ENCODE results near the gene GMPR.

GMPR gene

GRCh38 chr6:16272201-16272600 lies 33.8 kb downstream of the GMPR start:
- peak; percentile 62 for DNase-seq (ENCODE audit: low spot score)

DNA sequence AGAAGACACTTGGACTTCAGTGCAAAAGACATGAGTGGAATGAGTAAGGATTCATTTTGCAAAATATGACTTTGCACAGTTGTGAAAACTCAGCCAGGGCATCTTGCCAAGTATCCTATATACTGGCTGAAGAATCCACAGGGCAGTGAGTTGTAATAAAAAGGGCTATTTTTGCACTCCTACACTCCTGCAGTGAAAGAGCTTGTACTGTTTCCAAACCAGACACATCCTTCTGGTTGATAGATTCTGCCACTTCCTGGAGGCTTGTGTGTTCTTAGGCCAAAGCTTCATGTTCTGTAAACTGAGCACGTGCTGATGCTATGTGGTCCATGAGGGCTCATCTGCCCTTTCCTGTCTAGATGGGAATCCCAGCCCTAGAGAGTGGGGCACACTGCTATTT lies 34.9 kb downstream of the GMPR start:
- peak; percentile 89 for DNase-seq (ENCODE audit: low spot score)

DNA sequence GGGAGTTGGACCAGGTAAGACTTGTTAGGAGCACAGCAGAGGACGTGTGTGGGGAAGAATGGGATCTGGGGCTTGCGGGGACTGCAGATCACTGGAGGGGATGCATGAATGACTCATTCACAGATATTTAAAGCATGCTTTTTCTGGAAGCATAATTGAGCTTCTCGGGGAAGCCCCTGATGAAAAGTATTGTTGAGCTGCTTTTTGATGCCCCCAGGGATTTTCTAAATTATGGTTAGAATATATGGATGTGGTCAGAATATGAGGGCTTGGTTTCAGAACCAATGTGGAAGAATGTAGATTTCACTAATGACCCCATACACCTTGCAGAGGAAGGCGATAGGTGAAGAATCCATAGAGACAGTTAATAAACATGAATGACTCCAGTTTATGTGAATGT lies 36.1 kb downstream of the GMPR start:
- DNase-seq (ENCODE audit: low spot score) = no peak

DNA sequence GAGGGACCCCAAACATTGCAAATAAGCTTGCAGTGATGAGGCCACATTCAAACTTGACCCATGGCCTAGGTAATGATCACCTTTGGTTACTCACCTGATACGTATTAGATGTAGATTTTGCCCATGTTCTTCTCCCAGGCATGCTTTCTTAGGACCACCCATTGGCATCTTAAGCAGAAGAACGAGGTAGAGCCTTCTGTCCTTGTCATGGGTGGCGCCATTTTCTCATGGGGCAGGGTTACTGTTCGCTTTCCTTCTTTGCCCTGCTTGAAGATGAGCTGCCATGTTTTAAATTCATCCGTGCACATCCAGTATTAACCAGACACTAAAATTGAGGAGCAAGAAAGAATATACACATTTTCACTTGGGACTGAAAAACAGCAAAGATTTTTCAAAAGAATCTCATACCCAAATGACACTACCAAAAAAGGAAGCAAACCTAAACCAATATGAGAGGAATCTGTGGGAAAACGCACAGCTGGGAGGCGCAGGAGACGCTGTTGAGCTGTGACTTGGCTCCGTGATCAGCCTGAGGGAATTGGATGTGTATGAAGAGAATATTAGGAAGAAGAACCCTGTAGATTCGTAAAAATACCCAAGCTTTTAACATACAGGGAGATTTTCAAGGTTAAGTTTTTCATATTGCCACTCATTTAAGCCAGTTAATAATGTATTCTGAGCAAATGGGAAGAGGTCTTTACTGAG lies 36.6 kb downstream of the GMPR start:
- DNase-seq (ENCODE audit: low spot score) = no peak

- peak; percentile 89 for DNase-seq (ENCODE audit: low spot score)
Observed at GRCh38 chr6:16277101-16277981, 39.0 kb downstream of the GMPR start.

GRCh38 chr6:16278048-16278724 lies 39.8 kb downstream of the GMPR start:
- no peak for DNase-seq (ENCODE audit: low spot score)

DNA sequence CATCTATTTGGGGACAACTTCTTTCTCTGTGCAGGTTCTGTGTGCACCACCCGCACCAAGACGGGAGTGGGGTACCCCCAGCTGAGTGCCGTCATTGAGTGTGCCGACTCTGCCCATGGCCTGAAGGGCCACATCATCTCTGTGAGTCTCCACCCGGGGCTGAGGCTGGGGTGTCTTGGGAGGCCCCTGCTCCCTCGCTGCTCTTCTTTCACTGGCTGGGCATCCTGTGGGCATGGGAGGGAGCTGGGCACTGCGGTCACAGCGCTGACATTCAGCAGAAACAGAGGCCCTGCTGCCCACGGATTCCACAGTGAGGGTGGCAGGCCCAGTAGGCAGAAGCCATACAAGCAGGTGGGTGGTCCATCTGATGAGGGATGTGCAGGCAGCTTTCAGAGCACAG lies 40.4 kb downstream of the GMPR start:
- no peak for DNase-seq (ENCODE audit: low spot score)

DNA sequence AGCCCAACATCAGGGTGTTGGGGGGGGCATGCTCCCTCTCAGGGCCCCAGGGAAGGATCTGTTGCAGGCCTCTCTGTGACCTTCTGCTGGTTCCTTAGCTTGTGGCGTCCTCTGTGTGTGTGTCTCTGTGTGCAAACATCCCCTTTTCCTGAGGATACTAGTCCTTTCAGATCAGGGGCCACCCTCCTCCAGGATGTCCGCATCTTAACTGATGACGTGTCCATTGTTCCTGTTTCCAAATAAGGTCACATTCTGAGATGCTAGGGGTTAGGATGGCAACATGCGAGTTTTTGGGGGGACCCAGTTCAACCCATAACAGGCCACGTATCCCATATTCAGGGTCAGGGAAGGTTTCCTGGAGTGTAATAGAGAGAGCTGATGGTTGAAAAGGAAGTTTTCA lies 40.9 kb downstream of the GMPR start:
- no peak for DNase-seq (ENCODE audit: low spot score)

DNA sequence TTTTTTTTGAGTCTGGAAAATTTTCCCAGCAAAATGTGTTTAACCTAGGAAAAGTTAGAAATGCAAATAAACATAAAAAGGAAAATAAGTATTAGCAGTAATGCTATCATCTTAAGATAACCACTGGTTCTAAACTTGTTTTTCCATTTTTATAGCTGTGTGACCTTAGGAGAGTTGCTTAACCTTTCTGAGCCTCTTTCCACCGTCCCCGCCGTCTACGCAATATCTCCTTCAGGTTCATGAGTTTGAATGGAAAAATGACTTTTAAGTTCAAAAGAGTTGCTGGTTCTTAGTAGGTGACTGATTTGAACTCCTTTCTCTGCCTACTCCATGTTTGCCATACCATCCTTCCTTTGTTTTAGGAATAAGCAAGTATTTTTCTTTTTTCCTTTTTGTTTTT lies 44.0 kb downstream of the GMPR start:
- no peak for DNase-seq (ENCODE audit: low spot score)

DNA sequence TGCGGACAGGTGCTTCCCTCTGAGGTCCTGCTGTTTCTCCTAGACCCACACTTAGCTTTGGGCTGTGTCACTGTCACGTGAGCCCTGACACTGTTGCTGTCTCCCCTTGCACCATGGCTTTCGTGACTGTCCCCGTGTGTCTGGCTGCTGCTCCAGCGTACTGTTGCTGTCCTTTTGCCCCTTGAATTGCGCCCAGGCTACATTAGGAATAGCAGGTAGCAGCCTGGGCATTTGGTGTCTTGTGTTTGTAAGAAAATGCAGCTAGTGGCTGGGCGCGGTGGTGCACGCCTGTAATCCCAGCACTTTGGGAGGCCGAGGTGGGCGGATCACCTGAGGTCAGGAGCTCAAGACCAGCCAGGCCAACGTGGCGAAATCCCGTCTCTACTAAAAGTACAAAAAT lies 46.1 kb downstream of the GMPR start:
- no peak for DNase-seq (ENCODE audit: low spot score)

DNA sequence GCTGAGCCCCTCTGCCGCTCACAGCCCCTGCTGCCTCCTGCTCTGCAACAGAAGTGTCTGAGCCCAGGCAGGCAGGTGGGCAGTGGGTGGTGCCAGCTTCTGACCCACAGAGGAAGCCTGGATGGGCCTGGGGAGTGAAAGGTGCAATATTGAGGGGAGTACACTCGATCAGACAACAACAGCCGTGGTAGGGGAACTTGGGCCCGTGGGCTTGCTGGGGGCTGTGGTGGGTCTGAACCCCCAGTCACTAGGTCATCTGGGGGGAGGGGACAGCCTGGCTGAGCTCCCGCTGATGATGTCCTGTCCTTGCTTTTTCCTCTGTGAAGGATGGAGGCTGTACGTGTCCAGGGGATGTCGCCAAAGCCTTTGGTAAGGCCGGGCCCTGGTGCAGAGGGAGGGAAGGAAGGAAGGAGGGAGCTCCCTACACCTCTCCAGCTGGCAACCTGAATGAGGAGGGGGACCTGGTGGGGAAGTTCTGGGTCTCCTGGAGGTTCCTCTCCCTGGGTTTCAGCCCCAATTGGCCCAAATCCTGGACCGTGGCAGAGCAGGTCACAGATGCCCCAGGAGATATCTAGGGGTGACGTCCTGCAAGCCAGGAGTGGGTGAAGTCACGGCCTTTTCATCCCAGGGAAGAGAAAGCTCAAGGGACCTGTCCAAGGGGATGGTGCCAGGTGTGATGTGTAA lies 47.2 kb downstream of the GMPR start:
- DNase-seq (ENCODE audit: low spot score) = no peak

GRCh38 chr6:16286151-16286522 lies 47.8 kb downstream of the GMPR start:
- DNase-seq (ENCODE audit: low spot score) = peak; percentile 44

GRCh38 chr6:16288163-16288562 lies 49.8 kb downstream of the GMPR start:
- no peak for DNase-seq (ENCODE audit: low spot score)

DNA sequence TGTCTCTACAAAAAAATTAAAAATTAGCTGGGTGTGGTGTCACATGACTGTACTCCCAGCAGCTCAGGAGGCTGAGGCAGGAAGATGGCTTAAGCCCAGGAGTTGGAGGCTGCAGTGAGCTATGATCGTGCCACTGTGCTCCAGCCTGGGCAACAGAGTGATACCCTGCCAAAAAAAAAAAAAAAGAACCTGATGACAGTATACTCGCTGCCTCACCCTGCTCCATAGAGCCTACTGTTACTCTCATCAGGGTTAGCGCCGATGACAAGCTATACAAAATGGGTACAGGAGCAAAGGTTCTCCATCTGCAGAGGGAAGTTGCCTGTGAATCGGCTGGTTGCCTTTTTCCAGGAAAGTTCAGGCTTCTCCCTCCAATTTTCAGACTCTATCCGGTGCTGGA lies 53.4 kb downstream of the GMPR start:
- DNase-seq (ENCODE audit: low spot score) = no peak

GRCh38 chr6:16292432-16292831 lies 54.0 kb downstream of the GMPR start:
- no peak for DNase-seq (ENCODE audit: low spot score)

DNA sequence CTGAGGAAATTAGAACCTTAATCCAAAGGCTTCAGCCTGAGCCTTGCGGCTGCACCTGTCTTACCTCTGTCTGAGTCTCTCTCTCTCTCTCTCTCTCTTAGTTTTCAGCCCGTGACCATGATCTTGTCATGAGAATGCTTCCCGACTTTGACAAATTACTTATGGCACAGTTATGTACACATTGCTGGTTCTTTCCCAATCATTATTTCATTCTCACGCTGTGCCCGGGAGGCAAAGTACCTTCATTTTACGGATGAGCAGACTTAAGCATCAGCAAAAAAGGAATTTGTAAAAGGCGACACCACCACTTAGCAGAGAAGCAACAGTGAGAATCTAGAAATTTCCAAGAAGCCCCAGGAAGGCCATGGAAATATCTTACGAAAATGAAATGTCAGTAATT lies 54.6 kb downstream of the GMPR start:
- no peak for DNase-seq (ENCODE audit: low spot score)

DNA sequence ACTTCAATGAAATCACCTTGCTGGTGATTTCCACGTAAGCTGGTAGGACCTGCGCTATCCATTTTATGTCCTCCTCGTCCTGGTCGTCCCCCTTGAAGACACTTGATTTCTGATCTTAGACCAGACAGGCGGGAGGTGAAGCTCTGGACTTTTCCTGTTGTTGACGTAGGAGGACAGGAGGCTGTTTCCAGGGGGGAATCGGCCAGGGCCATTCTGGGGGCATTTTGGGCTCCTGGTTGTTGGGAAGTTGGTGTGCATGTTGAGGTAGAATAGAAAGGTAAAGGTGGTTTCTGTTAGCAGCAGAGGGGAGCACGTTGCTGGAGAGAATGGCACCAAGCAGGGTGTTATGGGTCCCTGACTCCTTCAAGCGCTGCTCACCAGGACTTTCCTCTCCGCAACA lies 56.0 kb downstream of the GMPR start:
- no peak for DNase-seq (ENCODE audit: low spot score)

GRCh38 chr6:16295060-16295459 lies 56.7 kb downstream of the GMPR start:
- DNase-seq (ENCODE audit: low spot score) = no peak

GRCh38 chr6:16295471-16295870 lies 57.1 kb downstream of the GMPR start:
- no peak for DNase-seq (ENCODE audit: low spot score)

DNA sequence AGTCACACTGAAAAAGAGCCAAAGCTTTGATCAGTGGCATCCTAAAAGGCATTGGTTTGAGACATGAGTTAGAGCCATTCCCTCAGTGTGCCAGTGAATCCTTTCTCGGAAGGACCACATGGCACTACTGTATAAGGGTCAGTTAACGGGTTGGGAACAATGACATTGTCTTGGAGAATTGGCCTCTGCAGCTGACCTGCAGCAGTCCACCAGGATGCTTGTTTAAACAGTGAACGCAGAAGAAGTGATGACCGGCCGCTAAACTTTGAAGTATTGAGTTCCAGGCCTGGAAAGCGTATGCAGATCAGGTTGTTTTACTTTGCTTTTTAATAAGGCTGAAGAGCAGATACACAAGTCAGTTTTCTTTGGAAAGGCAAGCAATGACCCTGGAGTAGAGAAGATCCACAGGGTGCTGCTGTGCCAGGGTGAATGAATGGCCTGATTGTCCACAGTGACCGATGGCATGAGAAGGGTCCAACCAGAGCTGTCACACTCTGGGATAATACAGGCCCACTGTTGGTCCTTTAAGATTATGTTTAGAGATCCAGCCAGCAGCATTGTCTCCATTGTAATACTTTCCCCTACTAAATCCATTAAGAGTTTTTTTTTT lies 57.8 kb downstream of the GMPR start:
- DNase-seq (ENCODE audit: low spot score) = no peak

- no peak for DNase-seq (ENCODE audit: low spot score)
Observed at GRCh38 chr6:16299861-16300260, 61.5 kb downstream of the GMPR start.

- no peak for DNase-seq (ENCODE audit: low spot score)
Observed at GRCh38 chr6:16301511-16301910, 63.1 kb downstream of the GMPR start.

Measured in hematopoietic multipotent progenitor cell treated with erythropoietin and hydrocortisone succinate and interleukin-3 and kit ligand, for 17 days (in vitro differentiated cells).